NB4 (cell line): ENCODE data around the gene CCNY.

Experiments
- DNase-seq: peaks from one replicate; pipeline ENCODE4 v3.0.0; 2010; ENCODE audit warnings: low read depth
- H3K4me3 ChIP-seq: one replicate; pipeline ENCODE4 v1.5.1; 2011; ENCODE audit warnings: mild to moderate bottlenecking, low read depth, low read length, moderate library complexity
- CTCF ChIP-seq: IDR thresholded peaks from one replicate; pipeline ENCODE4 v1.5.1; 2012; ENCODE audit warnings: low read depth, low read length
- MAX ChIP-seq: IDR thresholded peaks from 2 replicates; pipeline ENCODE4 v1.6.1; 2011; ENCODE audit warnings: low read depth, low read length
- MYC ChIP-seq: IDR thresholded peaks from 2 replicates; pipeline ENCODE4 v1.6.1; 2011; ENCODE audit warnings: low read depth, low read length
- POLR2A ChIP-seq: IDR thresholded peaks from 2 replicates; pipeline ENCODE4 v1.6.1; 2011; ENCODE audit warnings: mild to moderate bottlenecking; ENCODE audit not compliant: insufficient read length; ENCODE audit errors: extremely low read depth

CCNY gene

GRCh38 chr10:35585356-35585755 lies 249.0 kb downstream of the CCNY start:
- TF ChIP-seq CTCF (no peak), MYC (no peak), MAX (no peak), POLR2A (no peak)
- no peak overlapping the region for H3K4me3 ChIP-seq
- no peak for DNase-seq

- no peak for DNase-seq
- no peak overlapping the region for H3K4me3 ChIP-seq
- no peak for TF ChIP-seq MYC
Observed at GRCh38 chr10:35585903-35586535, 249.7 kb downstream of the CCNY start.

GRCh38 chr10:35588836-35589235 lies 252.5 kb downstream of the CCNY start:
- no peak overlapping the region for H3K4me3 ChIP-seq
- no peak for DNase-seq
- no peak for TF ChIP-seq POLR2A
- TF ChIP-seq MYC: no peak
- no peak for TF ChIP-seq CTCF
- no peak for TF ChIP-seq MAX

- no peak overlapping the region for H3K4me3 ChIP-seq
- no peak for TF ChIP-seq MYC
- no peak for TF ChIP-seq MAX
- TF ChIP-seq POLR2A: no peak
- TF ChIP-seq CTCF: no peak
- no peak for DNase-seq
Observed at GRCh38 chr10:35592441-35592840, 256.1 kb downstream of the CCNY start.

- TF ChIP-seq MAX (no peak), POLR2A (no peak), MYC (no peak), CTCF (no peak)
- no peak overlapping the region for H3K4me3 ChIP-seq
- no peak for DNase-seq
Observed at GRCh38 chr10:35594115-35595079, 258.1 kb downstream of the CCNY start.

- no peak for DNase-seq
- TF ChIP-seq POLR2A (no peak), MAX (no peak), MYC (no peak), CTCF (no peak)
- H3K4me3 ChIP-seq: no peak overlapping the region
Observed at GRCh38 chr10:35595106-35595505, 258.8 kb downstream of the CCNY start.
